Mesangial cell (primary cell): ENCODE results near the gene FMO5. TPM values are rescaled to one million over a fixed set of nuclear protein-coding genes. Genes with fewer than 3 reads are reported as not detected.

ENCODE experiments used
- total RNA-seq: library from RNA; depleted of rRNA; stranded (reverse); fragments of >200 nt; gene quantifications from 2 replicates; pipeline ENCODE4 v1.2.3, GENCODE V29; 2015

FMO5 gene
- total RNA-seq = 0.16 and 2.2 TPM in 2 replicates

GRCh38 chr1:147225193-147225730 lies at the start of gene FMO5:
TSS of gene FMO5 (minus strand) at chr1:147225339. CDS start at chr1:147225029, 310 bp downstream.

GRCh38 chr1:147242449-147243227 lies 17.5 kb upstream of the FMO5 start, which contains the start of gene CHD1L:
TSS of gene CHD1L (plus strand) at chr1:147242684. CDS start at chr1:147242704, 20 bp downstream.

GRCh38 chr1:147172168-147173016 lies 52.7 kb downstream of the FMO5 start, which contains the start of gene PRKAB2:
TSS of gene PRKAB2 (minus strand) at chr1:147172470. CDS start at chr1:147172144, 326 bp downstream.

Other genes starting within 250 kb of the FMO5 start
- 5.9 and 9.6 TPM in 2 replicates for gene PRKAB2, start 52.9 kb downstream of the FMO5 start, total RNA-seq
- 12.8 and 23.3 TPM in 2 replicates for gene CHD1L, start 17.3 kb upstream of the FMO5 start, total RNA-seq